HG03175 (cell line): ENCODE results near the gene CHST15.

Experiments used
- ATAC-seq: cut with Tn5 transposase; IDR thresholded peaks from one replicate; pipeline ENCODE4 v1.9.1; 2021; ENCODE audit warnings: mild to moderate bottlenecking, moderate library complexity; ENCODE audit not compliant: unreplicated experiment

Gene CHST15

DNA sequence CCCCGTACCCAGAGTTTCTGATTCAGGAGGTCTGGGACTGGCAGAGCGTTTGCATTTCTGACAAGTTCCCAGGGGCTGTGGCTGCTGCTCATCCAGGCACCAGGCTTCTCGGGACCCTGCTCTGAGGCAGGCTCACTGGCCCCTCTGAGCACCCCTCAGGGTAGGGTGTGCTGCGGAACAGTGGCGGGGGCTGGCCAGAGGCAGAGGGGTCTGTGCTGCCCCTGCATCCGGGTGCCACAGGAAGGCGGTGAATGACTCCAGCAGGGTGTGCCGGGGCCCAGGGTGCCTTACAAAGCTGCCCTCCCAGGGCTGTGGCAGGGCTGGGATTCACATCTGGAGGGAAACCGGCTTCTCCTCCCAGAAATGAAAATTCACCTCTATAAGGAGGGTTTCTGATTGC is 77.4 kb downstream of the CHST15 start:
- no peak for ATAC-seq

GRCh38 chr10:124014416-124015154 is 78.8 kb downstream of the CHST15 start:
- ATAC-seq: no peak

DNA sequence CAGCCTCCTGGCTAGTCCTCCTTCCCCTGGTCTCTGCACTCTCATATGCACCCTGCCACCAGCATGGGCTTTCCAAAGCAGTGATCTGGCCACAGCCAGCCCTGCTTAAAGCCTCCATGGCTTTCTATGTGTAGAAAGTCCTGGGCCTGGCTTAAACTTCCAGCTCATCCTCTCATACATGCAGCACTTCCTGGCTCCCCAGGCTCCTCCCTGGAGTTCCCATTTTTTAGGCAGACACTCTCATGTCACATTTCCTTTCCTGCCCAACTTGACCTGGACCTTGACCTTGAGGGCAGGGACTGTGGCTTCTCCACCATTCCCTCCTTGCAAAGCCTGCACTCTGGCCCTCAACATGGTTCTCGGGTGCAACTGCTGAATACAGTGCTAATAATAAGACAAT is 79.5 kb downstream of the CHST15 start:
- ATAC-seq: no peak

DNA sequence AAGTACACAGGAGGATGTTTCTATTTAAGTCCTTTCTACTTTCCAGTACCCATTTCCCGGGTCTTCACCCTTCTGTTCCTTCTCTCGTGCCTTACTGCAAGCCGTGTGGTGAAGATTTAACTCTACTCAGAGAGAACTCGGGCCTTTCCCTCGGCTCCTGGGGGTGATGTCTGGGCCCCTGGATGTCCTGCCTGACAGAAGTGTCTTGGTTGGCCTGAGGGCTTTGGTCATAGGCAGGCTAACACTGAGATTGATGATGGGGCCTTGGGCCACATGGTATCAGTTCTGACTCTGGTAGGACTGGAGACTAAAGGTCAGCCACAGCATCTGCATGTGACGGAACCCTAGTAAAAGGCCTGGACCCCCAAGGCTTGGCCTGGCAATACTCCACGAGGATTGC is 80.4 kb downstream of the CHST15 start:
- ATAC-seq: no peak

DNA sequence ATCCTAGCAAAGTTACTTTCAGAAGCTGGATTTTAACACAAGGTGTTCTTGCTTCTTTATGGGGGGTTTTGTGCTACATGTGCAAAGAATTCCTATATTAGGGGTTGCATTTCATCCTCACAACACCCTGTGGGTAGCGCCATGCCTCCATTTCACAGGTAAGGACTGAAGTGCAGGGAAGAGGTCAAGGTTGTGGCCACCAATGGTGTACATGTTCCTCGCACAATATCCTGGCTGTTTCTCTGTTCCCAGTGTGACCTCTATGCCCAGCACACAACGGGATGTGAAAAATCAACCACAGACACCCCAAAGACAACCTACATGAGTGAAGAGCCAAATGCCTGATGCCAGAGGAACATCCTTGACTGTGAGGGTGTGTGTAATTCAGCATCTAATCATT is 80.8 kb downstream of the CHST15 start:
- ATAC-seq: no peak

- no peak for ATAC-seq
These were observed 81.3 kb downstream of the CHST15 start for GRCh38 chr10:124012066-124012465.

DNA sequence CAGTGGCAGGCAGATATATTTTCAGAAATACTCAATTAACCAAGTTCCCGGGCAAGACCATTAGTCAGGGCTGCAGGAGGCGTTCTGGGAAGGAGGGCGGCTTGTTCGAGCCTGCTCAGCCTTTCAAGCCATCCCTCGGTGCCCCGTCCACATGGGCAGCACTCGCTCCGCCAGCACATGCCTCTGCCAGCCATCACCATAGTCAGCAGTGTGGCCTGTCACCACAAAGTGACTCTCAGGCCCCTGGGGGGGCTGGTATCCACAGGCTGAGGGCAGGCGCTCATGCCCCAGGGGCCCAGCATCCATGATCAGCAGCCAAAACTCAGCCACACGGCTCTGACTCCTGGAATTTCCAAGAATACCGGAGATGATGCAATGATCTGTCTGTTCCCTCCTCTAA is 81.9 kb downstream of the CHST15 start:
- ATAC-seq: no peak

- no peak for ATAC-seq
These were observed 82.8 kb downstream of the CHST15 start for GRCh38 chr10:124010563-124011131.

DNA sequence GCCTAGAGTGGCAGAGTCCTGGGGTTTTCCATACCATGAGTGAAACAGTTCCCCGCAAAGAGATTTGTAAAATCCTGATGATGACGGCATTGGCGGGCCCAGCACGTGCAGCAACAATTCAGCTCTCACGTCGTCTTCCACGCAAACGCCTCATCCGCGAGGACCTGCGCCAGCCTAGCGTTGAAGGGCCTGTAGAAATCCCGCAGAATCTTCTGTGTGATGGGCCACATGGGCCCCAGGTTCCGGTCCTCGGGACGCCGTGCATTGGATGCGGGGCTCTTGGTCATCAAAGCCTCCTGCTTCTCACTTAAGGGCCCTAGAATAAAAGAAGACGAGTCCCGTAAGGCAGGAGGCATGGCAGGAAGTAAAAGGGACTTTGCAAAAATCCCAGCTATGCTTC is 83.4 kb downstream of the CHST15 start:
- ATAC-seq: no peak

- ATAC-seq: no peak
These were observed 84.0 kb downstream of the CHST15 start for GRCh38 chr10:124009231-124010015.

DNA sequence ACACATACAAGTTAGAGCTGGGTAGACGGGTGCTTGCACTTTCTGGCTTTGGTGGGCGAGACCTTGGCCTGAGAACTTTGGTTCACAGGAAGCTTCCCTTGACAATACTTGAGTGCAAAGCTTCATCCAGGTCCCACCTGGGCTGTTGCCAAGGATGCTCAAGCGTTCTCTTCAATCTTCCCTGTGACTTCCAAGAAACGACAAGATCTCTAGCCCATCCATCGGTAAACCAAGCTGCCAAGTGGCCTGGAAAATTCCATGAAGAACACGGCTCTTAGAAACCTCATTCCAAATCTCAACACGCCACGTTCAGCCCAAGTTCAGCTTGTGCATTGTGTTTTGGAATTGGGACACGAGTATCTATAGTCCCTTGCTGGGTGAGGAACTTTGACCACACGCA is 84.7 kb downstream of the CHST15 start:
- no peak for ATAC-seq

GRCh38 chr10:124008187-124008586 is 85.2 kb downstream of the CHST15 start:
- ATAC-seq: no peak

DNA sequence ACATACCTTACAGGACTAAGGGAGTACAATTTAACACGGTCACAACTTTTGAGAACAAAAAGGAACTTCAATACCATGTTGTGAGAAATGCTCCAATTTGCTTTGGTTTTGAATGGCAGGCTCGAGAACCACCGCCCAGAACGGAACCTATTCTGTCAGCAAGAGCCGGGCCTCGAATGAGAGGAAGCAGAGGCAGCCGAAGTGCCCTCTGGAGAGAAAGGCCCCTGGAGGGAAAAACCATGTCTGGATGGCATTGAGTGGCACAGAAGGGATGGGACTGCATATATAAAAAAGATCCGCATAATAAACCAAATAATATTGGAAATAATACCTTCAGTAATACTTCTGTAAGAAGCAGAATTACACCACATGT is 85.6 kb downstream of the CHST15 start:
- ATAC-seq: no peak

DNA sequence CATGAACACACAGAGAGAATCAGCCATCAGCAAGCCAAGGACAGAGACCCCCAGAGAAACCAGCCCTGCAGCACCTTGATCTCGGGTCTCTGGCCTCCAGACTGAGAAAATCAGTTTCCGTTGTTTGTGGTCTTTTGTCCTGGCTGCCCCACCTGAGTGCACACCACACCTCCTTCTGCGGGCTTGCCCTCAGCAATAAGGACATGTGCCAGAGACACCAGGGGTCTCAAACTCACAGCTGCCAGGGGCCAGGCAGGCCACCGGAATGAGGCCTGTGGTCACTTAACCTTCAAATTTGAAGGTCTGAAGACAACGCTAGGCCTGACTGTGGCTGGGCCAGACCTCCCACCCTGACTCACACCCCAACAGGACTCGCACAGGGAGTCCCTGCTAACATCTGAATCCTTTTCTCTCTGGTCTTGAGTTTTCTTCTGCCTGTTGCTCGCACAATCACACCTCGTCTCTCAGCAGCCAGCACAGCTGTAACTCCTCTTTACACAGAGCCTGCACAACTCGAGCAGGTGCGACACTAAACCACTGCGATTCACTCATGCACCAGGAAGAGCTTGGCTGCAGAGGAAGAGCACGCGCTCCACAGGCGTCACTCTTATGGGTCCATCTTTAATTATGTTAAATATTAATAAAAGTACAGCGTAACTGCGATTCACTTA is 86.2 kb downstream of the CHST15 start:
- ATAC-seq: no peak

DNA sequence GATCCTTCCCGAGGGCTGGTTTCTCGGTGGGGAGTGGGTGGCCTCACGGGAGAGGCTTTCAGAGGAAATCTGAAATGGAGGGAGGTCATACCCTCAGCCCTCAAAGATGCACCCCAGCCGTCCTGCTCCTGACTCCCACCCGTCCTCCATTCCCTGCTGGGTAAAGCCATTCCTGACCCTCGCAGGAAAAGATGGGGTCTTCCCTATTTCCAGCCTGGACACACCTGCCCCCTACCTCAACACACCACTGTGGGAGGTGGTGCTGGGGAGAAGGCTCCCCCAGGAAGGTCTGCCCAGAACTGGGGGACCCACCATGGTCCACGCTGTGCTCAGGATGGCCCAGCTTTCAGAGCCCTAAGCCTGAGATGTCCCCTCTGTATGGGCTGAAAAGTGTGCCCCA is 86.9 kb downstream of the CHST15 start:
- ATAC-seq: no peak

GRCh38 chr10:124005991-124006392 is 87.4 kb downstream of the CHST15 start:
- no peak for ATAC-seq

DNA sequence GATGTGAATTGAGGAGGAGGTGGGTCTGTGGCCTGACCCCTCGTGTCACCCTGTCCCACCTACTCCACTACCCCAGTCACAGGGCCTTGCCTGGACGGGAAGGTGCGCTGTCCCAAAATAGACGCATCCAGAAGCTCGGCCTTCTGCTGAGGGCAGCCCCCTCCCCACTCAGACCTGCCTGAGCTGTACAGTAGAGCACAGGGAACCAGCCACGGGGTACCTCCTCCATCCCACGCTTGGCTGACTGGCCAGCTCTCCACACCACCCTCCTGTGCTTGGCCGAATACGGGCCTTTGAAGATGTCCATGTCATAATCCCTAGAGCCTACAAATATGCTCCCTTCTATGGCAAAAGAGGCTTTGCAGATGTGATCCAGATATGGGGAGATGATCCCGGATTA is 88.3 kb downstream of the CHST15 start:
- no peak for ATAC-seq

DNA sequence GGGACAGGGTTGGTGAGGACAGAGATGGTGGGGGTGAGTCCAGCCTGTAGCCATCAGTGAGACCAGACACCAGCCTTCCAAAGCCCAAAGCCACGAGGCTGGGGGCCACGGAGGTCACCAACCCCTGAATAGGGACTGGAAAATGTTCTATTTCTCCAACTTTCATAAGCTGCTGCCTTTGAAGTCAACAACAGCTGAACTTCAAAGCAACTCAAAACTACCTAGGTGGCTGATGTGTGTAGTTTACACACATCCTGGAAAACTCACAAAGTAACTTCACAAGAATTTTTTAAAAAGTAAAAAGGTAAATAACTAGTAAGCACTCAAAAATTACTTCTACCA is 88.8 kb downstream of the CHST15 start:
- ATAC-seq: no peak

DNA sequence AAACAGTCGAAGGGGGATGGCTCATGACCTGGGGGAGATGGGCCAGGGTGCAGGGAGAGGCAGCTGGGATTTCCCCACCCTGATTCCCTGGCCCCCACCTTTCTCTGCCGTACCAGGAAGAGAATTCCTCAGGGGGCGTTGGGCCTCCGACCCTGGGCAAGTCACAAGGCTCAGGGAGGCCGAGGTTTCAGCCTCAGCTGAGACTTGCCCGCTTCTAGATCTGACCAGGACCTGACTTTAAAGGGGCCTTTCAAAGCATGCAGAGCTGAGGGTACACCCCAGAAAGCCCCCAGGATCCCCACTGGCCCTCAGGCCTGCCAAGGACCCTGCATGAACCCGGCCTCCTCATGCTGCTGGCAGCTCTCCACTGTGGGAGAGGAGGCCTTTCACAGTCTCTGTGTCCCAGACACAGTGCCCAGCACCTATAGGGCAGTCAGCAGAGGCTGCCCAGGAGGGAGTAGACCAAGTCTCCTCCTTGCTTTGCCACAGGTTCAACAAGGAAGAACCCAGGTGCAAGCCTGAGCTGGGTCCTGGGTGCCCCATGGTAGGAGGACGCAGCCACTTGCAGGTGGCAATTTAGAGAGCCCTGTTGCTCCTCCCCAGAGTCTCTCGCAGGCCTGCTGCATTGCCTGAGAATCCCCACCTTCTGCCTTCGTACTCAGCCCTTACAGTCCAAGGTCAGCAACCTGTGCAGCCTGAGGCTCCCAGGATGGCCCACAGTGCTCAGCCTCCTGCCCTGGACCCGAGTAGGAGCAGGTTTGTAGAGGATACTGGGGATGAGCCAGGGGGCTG is 89.3 kb downstream of the CHST15 start:
- ATAC-seq: no peak

GRCh38 chr10:124003481-124003870 is 89.9 kb downstream of the CHST15 start:
- no peak for ATAC-seq

DNA sequence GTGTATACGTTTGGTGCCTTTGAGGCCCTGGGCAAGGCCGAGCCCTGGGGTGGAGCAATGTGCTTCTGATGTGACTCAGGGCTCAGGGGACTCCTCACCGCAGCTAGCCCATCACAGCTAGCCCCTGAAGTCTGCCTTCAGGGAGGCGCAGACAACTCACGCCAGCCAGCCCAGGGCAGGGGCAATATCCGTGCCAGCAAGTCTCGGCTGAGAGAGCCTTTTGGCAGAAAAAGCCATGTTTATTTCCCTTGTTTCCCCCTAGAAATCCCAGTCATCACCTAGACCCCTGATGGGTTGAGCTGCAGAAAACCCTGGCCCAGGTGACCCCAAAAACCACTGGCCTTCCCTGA is 90.4 kb downstream of the CHST15 start:
- ATAC-seq: no peak
